Right lobe of liver (tissue), 4 donors: ENCODE results near the gene UVRAG.

Experiments used
- CTCF ChIP-seq, 4 donors: fragments of 200-600 bp in 3 of 4; fragments of 450-650 bp in 1 of 4; IDR thresholded peaks; one replicate each; pipeline versions ENCODE4 v1.5.1 to v1.8.0; 2016 to 2022; ENCODE audit warnings: antibody characterized with exemption in 4 of 4, mild to moderate bottlenecking in 2 of 4
- POLR2A ChIP-seq: fragments of 450-650 bp; IDR thresholded peaks from one replicate; pipeline ENCODE4 v1.6.1; 2017; ENCODE audit warnings: antibody characterized with exemption, mild to moderate bottlenecking
- donor health status: DM: no; HTN: no; CAD: no.
- donor health status: DM: no; HTN: no; CAD: no.
- donor health status: DM: no; HTN: yes; CAD: no.

GRCh38 chr11:75801362-75802020 lies 13.5 kb upstream of the UVRAG start:
- TF ChIP-seq CTCF (IDR thresholded peaks at IDR 0.05) (no peak), POLR2A (no peak)
